Measurements from ENCODE around the gene UBALD2. TPM values are rescaled to one million over a fixed set of nuclear protein-coding genes. Genes with fewer than 3 reads are reported as not detected.
"Not testable (repeated sequence)": the region's sequence is repeated elsewhere in the genome, so short reads cannot be mapped to it uniquely, and the experiment has no call there.

The UBALD2 gene
- polyA plus RNA-seq, 3 donors = 1.4 to 88.6 (median 2.2) TPM

DNA sequence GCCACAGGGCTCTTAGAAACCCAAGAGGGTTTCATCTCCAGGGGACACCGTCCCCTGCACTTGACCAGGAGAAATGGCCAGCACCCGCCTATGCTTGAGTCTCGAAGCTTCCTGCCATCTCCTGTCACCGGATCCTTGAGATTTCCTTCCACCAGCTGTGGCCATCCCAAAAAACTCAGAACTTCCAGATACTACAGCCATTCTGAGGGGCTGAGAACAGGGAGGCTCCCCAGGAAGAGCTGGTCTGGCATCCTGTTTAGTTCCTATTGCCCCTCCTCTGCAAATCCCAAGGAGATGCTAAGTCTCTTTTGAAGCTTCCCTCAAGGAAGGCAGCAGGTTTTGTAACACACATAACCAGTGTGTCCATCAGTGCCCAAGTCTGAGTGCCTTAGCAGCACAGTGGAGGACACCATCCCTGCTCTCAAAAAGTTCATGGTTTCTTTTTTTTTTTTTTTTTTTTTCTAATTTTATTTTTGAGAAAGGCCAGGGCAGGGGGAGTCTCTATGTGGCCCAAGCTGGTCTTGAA is 2.0 kb downstream of the UBALD2 start:
- Mint-ChIP-seq H3K4me3 (peak overlapping the region; percentile 92 to 96), H3K9me3 (no peaks in the 10 kb centered on the region), H3K27me3 (ENCODE audit: low read depth in 3 of 3) (peaks cover 0 to 3% (median 0%) of the 10 kb centered on the region in 3 donors), H3K27ac (peak overlapping the region; percentile 95 to 98 (median 96)), H3K36me3 (peaks cover 24 to 30% of the 10 kb centered on the region in 2 donors), H3K4me1 (peaks cover 74% of the 10 kb centered on the region)
- Histone ChIP-seq H3K4me1 (ENCODE audit: control insufficient read depth in 1 of 2, insufficient read depth in 2 of 2, low read length in 2 of 2) (peaks cover 75 to 80% of the 10 kb centered on the region in 2 donors), H3K79me2 (ENCODE audit: insufficient read depth, low read length) (peaks cover 50% of the 10 kb centered on the region), H2AFZ (ENCODE audit: insufficient read depth, low read depth, low read length, poor library complexity, severe bottlenecking) (no peak overlapping the region), H3K9ac (ENCODE audit: insufficient read depth, low read length, poor library complexity, severe bottlenecking) (peak overlapping the region; percentile 92), H3K27ac (ENCODE audit: low read depth in 1 of 2, low read length in 2 of 2) (peak overlapping the region; percentile 84 to 87), H3K4me3 (replicated peaks in 1 of 3; ENCODE audit: low read depth in 2 of 3, low read length in 3 of 3) (peak overlapping the region; percentile 56 to 97 (median 77)), H3K36me3 (replicated peaks in 1 of 2; ENCODE audit: control insufficient read depth in 1 of 2, insufficient read depth in 2 of 2, low read length in 2 of 2) (peaks cover 13 to 16% of the 10 kb centered on the region in 2 donors), H4K20me1 (ENCODE audit: insufficient read depth, low read length) (peaks cover 31% of the 10 kb centered on the region), H3K27me3 (ENCODE audit: control insufficient read depth in 2 of 2, insufficient read depth in 2 of 2, low read length in 2 of 2) (no peaks in the 10 kb centered on the region), H3K9me3 (replicated peaks in 1 of 2; ENCODE audit: control insufficient read depth in 1 of 2, insufficient read depth in 1 of 2, low read length in 2 of 2) (no peaks in the 10 kb centered on the region), H3K4me2 (replicated peaks; ENCODE audit: extremely low read depth, low read length, poor library complexity, severe bottlenecking) (peak overlapping the region; percentile 86)
- no peak for DNase-seq
- intact Hi-C loops (cut with micrococcal nuclease) = loop anchor here in 1 of 2 donors (5.0 to 10.0 kb wide), 5 partner anchors 35 to 492 kb away; partner anchors contain the start of genes EXOC7, MFSD11 and SRSF2
- WGBS (ENCODE audit: insufficient coverage) = 92% methylated on average over 4 of the region's 4 CpGs
- no peak for TF ChIP-seq CTCF (IDR thresholded peaks at IDR 0.05)

GRCh38 chr17:76267581-76268001 is 2.4 kb downstream of the UBALD2 start:
- H3K27me3 Mint-ChIP-seq (ENCODE audit: low read depth in 3 of 3); H3K27me3 ChIP-seq (ENCODE audit: control insufficient read depth in 2 of 2, insufficient read depth in 2 of 2, low read length in 2 of 2); H2AFZ ChIP-seq (ENCODE audit: insufficient read depth, low read depth, low read length, poor library complexity, severe bottlenecking); DNase-seq; H3K9me3 ChIP-seq (replicated peaks in 1 of 2; ENCODE audit: control insufficient read depth in 1 of 2, insufficient read depth in 1 of 2, low read length in 2 of 2); H3K9me3 Mint-ChIP-seq: not testable (repeated sequence)
- Mint-ChIP-seq H3K27ac (peak overlapping the region; percentile 95 to 98 (median 96)), H3K4me1 (peaks cover 71% of the 10 kb centered on the region), H3K36me3 (peaks cover 24 to 30% of the 10 kb centered on the region in 2 donors), H3K4me3 (peak overlapping the region; percentile 69 to 77)
- Histone ChIP-seq H3K36me3 (replicated peaks in 1 of 2; ENCODE audit: control insufficient read depth in 1 of 2, insufficient read depth in 2 of 2, low read length in 2 of 2) (peaks cover 13 to 16% of the 10 kb centered on the region in 2 donors), H3K27ac (ENCODE audit: low read depth in 1 of 2, low read length in 2 of 2) (peak overlapping the region; percentile 84 to 87), H4K20me1 (ENCODE audit: insufficient read depth, low read length) (peaks cover 31% of the 10 kb centered on the region), H3K4me2 (replicated peaks; ENCODE audit: extremely low read depth, low read length, poor library complexity, severe bottlenecking) (peak overlapping the region; percentile 86), H3K4me3 (replicated peaks in 1 of 3; ENCODE audit: low read depth in 2 of 3, low read length in 3 of 3) (peak overlapping the region in 1 of 3 experiments; percentile 97), H3K79me2 (ENCODE audit: insufficient read depth, low read length) (peaks cover 50% of the 10 kb centered on the region), H3K4me1 (ENCODE audit: control insufficient read depth in 1 of 2, insufficient read depth in 2 of 2, low read length in 2 of 2) (peaks cover 75 to 80% of the 10 kb centered on the region in 2 donors), H3K9ac (ENCODE audit: insufficient read depth, low read length, poor library complexity, severe bottlenecking) (peak overlapping the region; percentile 92)
- WGBS (ENCODE audit: insufficient coverage) = 88% methylated on average over 6 of the region's 13 CpGs
- intact Hi-C loops (cut with micrococcal nuclease) = loop anchor here in 1 of 2 donors (5.0 to 10.0 kb wide), 5 partner anchors 35 to 493 kb away; partner anchors contain the start of genes EXOC7, MFSD11 and SRSF2

Data from CD14-positive monocyte (primary cell).